ENCODE results near the gene NUBP2. TPM values are rescaled to one million over a fixed set of nuclear protein-coding genes. Genes with fewer than 3 reads are reported as not detected.
"Not testable (repeated sequence)": the region's sequence is repeated elsewhere in the genome, so short reads cannot be mapped to it uniquely, and the experiment has no call there.

Gene NUBP2
- total RNA-seq, 1 experiment from 2014 or later = 76.6 TPM

GRCh38 chr16:1794908-1795666 lies 12.3 kb downstream of the NUBP2 start:
- H3K4me1 ChIP-seq (ENCODE audit: insufficient read depth, low read length, poor library complexity, severe bottlenecking) = no peaks in the 10 kb centered on the region
- H3K4me3 ChIP-seq (ENCODE audit: low read depth, low read length, poor library complexity, severe bottlenecking) = no peak overlapping the region
- BruUV-seq (replicated peaks) = no TSS peak
- no peaks in the 10 kb centered on the region for H3K36me3 ChIP-seq (ENCODE audit: insufficient read depth, low read length, poor library complexity, severe bottlenecking)
- CTCF ChIA-PET = no interaction called here
- DNase-seq (ENCODE audit: low spot score) = no peak
- peaks cover 6% of the 10 kb centered on the region for H3K9me3 ChIP-seq (ENCODE audit: low read depth, low read length, poor library complexity, severe bottlenecking)
- H3K27ac ChIP-seq (ENCODE audit: low read depth, low read length, poor library complexity, severe bottlenecking) = no peak overlapping the region
- H3K27me3 ChIP-seq (replicated peaks; ENCODE audit: insufficient read depth, low read depth, low read length, poor library complexity) = no peaks in the 10 kb centered on the region
- intact Hi-C loops (cut with micrococcal nuclease; ENCODE audit: unreplicated experiment) = no loop called here
- POLR2A ChIA-PET (ENCODE audit: low non-redundant PET) = no interaction called here
- TF ChIP-seq, protein P1, sequence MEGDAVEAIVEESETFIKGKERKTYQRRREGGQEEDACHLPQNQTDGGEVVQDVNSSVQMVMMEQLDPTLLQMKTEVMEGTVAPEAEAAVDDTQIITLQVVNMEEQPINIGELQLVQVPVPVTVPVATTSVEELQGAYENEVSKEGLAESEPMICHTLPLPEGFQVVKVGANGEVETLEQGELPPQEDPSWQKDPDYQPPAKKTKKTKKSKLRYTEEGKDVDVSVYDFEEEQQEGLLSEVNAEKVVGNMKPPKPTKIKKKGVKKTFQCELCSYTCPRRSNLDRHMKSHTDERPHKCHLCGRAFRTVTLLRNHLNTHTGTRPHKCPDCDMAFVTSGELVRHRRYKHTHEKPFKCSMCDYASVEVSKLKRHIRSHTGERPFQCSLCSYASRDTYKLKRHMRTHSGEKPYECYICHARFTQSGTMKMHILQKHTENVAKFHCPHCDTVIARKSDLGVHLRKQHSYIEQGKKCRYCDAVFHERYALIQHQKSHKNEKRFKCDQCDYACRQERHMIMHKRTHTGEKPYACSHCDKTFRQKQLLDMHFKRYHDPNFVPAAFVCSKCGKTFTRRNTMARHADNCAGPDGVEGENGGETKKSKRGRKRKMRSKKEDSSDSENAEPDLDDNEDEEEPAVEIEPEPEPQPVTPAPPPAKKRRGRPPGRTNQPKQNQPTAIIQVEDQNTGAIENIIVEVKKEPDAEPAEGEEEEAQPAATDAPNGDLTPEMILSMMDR (conservative IDR thresholded peaks at IDR 0.05; ENCODE audit: low read depth, low read length) = no peak
- no peak for TF ChIP-seq EZH2 (IDR thresholded peaks at IDR 0.05; ENCODE audit: borderline replicate concordance, low read depth, low read length, poor library complexity, severe bottlenecking)

- CTCF ChIA-PET; H3K4me1 ChIP-seq (ENCODE audit: insufficient read depth, low read length, poor library complexity, severe bottlenecking); H3K27me3 ChIP-seq (replicated peaks; ENCODE audit: insufficient read depth, low read depth, low read length, poor library complexity); DNase-seq (ENCODE audit: low spot score); H3K9me3 ChIP-seq (ENCODE audit: low read depth, low read length, poor library complexity, severe bottlenecking); intact Hi-C loops (cut with micrococcal nuclease; ENCODE audit: unreplicated experiment); H3K27ac ChIP-seq (ENCODE audit: low read depth, low read length, poor library complexity, severe bottlenecking); POLR2A ChIA-PET (ENCODE audit: low non-redundant PET); H3K4me3 ChIP-seq (ENCODE audit: low read depth, low read length, poor library complexity, severe bottlenecking); H3K36me3 ChIP-seq (ENCODE audit: insufficient read depth, low read length, poor library complexity, severe bottlenecking); BruUV-seq (replicated peaks): not testable (repeated sequence)
Observed at GRCh38 chr16:1799263-1799662, 16.5 kb downstream of the NUBP2 start.

- Histone ChIP-seq H3K27me3 (replicated peaks; ENCODE audit: insufficient read depth, low read depth, low read length, poor library complexity) (no peaks in the 10 kb centered on the region), H3K4me1 (ENCODE audit: insufficient read depth, low read length, poor library complexity, severe bottlenecking) (no peaks in the 10 kb centered on the region), H3K27ac (ENCODE audit: low read depth, low read length, poor library complexity, severe bottlenecking) (no peak overlapping the region), H3K9me3 (ENCODE audit: low read depth, low read length, poor library complexity, severe bottlenecking) (peaks cover 6% of the 10 kb centered on the region), H3K4me3 (ENCODE audit: low read depth, low read length, poor library complexity, severe bottlenecking) (no peak overlapping the region), H3K36me3 (ENCODE audit: insufficient read depth, low read length, poor library complexity, severe bottlenecking) (no peaks in the 10 kb centered on the region)
- no peak for DNase-seq (ENCODE audit: low spot score)
- CTCF ChIA-PET = interaction anchor here (0.6 kb wide), 1 partner anchor 28 kb away, joined by 5 read pairs; the partner anchor contains the start of genes EME2 and MRPS34
- intact Hi-C loops (cut with micrococcal nuclease; ENCODE audit: unreplicated experiment) = no loop called here
- POLR2A ChIA-PET (ENCODE audit: low non-redundant PET) = no interaction called here
- TF ChIP-seq, protein P1 (conservative IDR thresholded peaks at IDR 0.05; ENCODE audit: low read depth, low read length) = no peak
- no peak for TF ChIP-seq EZH2 (IDR thresholded peaks at IDR 0.05; ENCODE audit: borderline replicate concordance, low read depth, low read length, poor library complexity, severe bottlenecking)
- no TSS peak for BruUV-seq (replicated peaks)
Observed at GRCh38 chr16:1800701-1801100, 17.9 kb downstream of the NUBP2 start.

GRCh38 chr16:1807626-1808025 lies 24.9 kb downstream of the NUBP2 start:
- H3K27me3 ChIP-seq (replicated peaks; ENCODE audit: insufficient read depth, low read depth, low read length, poor library complexity) = no peaks in the 10 kb centered on the region
- TF ChIP-seq, protein P1 (conservative IDR thresholded peaks at IDR 0.05; ENCODE audit: low read depth, low read length) = no peak
- BruUV-seq (replicated peaks) = no TSS peak
- ChIA-PET CTCF (no interaction called here), POLR2A (ENCODE audit: low non-redundant PET) (no interaction called here)
- H3K4me1 ChIP-seq (ENCODE audit: insufficient read depth, low read length, poor library complexity, severe bottlenecking) = peaks cover 4% of the 10 kb centered on the region
- no peaks in the 10 kb centered on the region for H3K36me3 ChIP-seq (ENCODE audit: insufficient read depth, low read length, poor library complexity, severe bottlenecking)
- no peak overlapping the region for H3K27ac ChIP-seq (ENCODE audit: low read depth, low read length, poor library complexity, severe bottlenecking)
- H3K9me3 ChIP-seq (ENCODE audit: low read depth, low read length, poor library complexity, severe bottlenecking) = no peaks in the 10 kb centered on the region
- no peak for DNase-seq (ENCODE audit: low spot score)
- H3K4me3 ChIP-seq (ENCODE audit: low read depth, low read length, poor library complexity, severe bottlenecking) = no peak overlapping the region
- intact Hi-C loops (cut with micrococcal nuclease; ENCODE audit: unreplicated experiment) = no loop called here
